ENCODE measurements around the gene EEF2.

The EEF2 gene

DNA sequence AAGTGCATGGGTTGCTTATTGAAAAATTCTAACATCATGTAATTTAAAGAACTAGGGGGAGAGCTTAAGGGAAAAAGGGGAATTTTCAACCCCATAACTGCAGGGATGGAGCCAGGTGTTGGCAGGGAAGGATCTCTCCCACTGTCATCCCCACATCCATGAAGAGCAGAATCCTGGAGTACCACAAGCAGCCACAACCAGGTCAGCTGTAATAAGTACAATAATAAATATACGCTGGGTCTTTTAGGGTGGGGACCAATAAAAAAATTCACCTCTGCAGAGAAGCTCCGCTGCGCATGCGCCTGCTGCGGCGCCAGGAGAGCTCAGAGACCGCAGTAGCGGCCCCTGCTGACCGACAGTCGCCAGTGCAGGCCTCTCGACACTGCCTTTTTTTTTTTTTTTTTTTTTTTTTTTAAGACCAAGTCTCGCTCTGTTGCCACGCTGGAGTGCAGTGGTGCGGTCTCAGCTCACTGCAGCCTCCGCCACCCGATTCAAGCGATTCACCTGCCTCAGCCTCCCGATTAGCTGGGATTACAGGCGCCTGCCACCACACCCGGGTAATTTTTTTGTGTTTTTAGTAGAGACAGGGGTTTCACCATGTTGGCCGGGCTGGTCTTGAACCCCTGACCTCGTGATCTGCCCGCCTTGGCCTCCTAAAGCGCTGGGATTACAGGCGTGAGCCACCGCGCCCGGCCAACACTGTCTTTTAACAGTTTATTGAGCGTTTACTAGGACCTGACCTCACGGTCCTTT, 2.5 kb upstream of the EEF2 start:
- DNase-seq (ENCODE audit: low read depth), result no peak
- peak overlapping the region; percentile 21 for H3K4me3 ChIP-seq (ENCODE audit: low read length)
- TF ChIP-seq, protein P1, sequence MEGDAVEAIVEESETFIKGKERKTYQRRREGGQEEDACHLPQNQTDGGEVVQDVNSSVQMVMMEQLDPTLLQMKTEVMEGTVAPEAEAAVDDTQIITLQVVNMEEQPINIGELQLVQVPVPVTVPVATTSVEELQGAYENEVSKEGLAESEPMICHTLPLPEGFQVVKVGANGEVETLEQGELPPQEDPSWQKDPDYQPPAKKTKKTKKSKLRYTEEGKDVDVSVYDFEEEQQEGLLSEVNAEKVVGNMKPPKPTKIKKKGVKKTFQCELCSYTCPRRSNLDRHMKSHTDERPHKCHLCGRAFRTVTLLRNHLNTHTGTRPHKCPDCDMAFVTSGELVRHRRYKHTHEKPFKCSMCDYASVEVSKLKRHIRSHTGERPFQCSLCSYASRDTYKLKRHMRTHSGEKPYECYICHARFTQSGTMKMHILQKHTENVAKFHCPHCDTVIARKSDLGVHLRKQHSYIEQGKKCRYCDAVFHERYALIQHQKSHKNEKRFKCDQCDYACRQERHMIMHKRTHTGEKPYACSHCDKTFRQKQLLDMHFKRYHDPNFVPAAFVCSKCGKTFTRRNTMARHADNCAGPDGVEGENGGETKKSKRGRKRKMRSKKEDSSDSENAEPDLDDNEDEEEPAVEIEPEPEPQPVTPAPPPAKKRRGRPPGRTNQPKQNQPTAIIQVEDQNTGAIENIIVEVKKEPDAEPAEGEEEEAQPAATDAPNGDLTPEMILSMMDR (conservative IDR thresholded peaks at IDR 0.05; ENCODE audit: low read depth, low read length), result peak; percentile 88

DNA sequence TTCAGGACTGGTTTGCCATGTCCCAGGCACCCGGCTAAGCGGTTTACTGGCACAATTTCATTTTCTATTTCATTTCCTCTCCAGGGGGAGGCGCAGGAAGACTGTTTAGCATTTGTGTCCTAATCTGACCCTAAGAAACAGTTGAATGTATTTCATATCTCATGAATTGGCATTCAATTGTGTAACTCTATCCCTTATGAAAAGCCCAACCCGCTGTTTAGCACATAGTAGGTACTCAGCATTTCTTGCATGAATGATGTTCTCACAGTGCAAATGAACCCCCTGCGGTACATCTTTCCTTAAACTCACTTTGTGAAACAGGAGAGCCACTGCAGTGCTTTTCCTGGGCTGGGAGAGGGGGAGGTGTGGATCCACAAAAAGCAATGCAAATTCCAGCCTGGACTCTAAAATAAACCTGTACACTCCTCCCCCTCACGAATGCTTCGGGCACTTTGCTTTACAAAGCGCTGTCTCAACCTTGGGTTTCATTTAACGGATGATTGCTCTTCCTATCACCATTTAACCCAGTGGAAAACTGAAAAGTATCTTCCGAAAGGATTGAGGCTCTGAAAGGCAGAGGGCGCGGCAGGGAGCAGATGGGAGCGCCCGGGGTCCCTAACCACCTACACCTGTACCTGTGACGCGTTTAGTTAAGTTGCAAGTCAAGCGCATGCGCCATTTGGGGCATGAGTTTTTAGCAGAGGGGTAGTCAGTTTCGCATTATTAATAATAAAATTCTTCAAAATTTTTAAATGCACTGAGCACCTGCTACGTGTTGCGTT, 1.2 kb upstream of the EEF2 start:
- TF ChIP-seq, protein P1 (conservative IDR thresholded peaks at IDR 0.05; ENCODE audit: low read depth, low read length), result peak; percentile 63
- no peak for DNase-seq (ENCODE audit: low read depth)
- H3K4me3 ChIP-seq (ENCODE audit: low read length), result peak overlapping the region; percentile 100

DNA sequence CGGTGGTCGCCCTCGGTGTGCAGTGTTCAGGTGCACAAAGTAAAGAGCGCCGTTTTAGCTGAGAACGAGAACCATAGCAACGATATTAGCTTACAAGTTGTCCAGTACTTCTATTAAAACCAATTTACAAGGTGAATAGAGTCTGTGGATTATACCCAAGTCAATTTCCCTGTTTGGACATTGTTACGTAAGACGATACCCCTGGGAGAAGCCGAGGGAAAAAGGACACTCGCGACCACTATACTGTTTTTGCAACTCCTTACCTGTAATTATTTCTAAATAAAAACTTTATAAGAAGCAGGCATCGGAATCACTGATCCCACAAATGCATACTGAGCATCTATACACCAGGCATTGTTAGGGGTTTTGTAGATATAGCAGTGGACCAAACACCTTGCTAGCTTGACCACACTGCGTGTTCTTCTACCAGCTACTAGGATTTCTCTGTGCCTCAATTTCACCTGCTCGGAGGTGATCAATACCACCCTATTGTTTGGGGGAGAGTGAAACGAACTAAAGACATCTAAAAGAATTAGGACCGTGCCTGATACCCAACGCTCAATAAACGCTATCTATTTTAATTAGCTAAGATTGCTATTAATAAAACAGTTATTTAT, 488 bp upstream of the EEF2 start:
- DNase-seq (ENCODE audit: low read depth), result no peak
- TF ChIP-seq, protein P1 (conservative IDR thresholded peaks at IDR 0.05; ENCODE audit: low read depth, low read length), result no peak
- peak overlapping the region; percentile 100 for H3K4me3 ChIP-seq (ENCODE audit: low read length)

DNA sequence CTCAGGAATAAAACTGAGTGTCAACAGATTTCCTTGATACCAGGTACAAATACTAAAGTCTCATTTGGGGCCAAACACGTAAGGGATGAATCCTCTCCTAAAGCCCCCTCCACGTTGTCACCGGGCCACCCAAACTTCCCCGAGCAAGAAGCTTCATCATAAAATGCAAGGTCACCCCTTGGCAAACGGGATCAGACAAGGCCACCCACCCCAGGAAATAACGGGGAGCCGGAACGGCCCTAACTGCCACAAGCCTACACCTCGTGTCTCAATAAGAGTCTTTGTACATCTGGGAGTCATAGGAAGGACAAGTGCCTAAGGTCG, 717 bp downstream of the EEF2 start:
- DNase-seq (ENCODE audit: low read depth), result no peak
- TF ChIP-seq, protein P1 (conservative IDR thresholded peaks at IDR 0.05; ENCODE audit: low read depth, low read length), result no peak
- peak overlapping the region; percentile 100 for H3K4me3 ChIP-seq (ENCODE audit: low read length)

DNA sequence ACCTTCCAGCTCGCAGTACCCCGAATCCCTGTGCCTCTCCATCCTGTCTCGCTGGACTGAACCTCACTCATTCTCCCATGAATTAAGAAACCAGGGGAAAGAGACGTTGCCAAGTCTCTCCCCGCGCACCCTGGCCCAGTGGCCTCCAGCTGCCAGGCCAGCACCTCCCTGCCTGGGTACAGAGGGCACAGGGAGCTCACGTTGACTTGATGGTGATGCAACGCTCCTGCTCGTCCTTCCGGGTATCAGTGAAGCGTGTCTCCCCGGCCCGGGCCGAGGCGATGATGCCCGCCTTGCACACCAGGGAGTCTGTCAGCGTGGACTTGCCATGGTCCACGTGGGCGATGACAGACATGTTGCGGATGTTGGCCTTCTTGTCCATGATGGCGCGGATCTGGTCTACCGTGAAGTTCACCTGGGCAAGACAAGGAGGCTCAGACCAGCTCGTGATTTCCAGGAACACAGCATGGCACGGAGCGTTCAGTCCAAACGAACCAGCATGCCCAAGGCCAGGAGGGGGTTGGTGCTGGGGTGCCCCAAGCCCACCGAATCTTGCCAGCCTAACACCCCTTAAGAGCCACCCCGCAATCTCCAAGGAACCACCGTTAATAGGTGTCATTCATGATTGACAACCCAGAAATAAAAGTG, 1.2 kb downstream of the EEF2 start:
- TF ChIP-seq, protein P1 (conservative IDR thresholded peaks at IDR 0.05; ENCODE audit: low read depth, low read length), result no peak
- no peak for DNase-seq (ENCODE audit: low read depth)
- peak overlapping the region; percentile 100 for H3K4me3 ChIP-seq (ENCODE audit: low read length)

DNA sequence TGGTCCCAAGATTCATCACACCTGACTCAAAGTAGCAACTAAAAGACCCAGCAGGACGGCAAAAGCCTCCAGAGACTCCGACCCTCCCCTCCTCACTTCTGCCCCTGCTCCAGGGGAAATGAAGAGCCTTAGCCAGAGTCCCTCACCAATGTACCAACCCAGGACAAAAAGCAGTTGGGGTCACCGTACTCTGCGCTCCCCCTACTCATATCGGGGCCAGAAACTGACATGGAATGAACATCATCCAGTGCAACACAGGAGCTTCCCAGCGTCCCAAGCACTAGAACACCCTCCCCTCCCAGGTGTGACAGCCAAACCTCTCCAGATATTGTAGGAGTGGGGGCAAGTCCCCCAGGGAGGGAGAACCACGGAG, 1.7 kb downstream of the EEF2 start:
- peak overlapping the region; percentile 100 for H3K4me3 ChIP-seq (ENCODE audit: low read length)
- TF ChIP-seq, protein P1 (conservative IDR thresholded peaks at IDR 0.05; ENCODE audit: low read depth, low read length), result no peak
- DNase-seq (ENCODE audit: low read depth), result no peak

Data from retinal pigment epithelial cell (primary cell).